ENCODE data around the gene LRRC10B. TPM values are rescaled to one million over a fixed set of nuclear protein-coding genes. Genes with fewer than 3 reads are reported as not detected.

Gene LRRC10B
- total RNA-seq, 2 donors from 2014 or later, result 3.0 to 4.2 TPM

- H3K4me1 ChIP-seq (ENCODE audit: control insufficient read depth in 1 of 2, low read depth in 2 of 2), result peaks cover 0 to 9% of the 10 kb centered on the region in 2 donors
- ATAC-seq (ENCODE audit: insufficient number of reproducible peaks, low FRiP score, low read depth) (no peak), DNase-seq (ENCODE audit: low spot score) (no peak)
- peaks cover 8% of the 10 kb centered on the region for H3K27me3 ChIP-seq (replicated peaks; ENCODE audit: insufficient read depth)
- no peaks in the 10 kb centered on the region for H3K36me3 ChIP-seq
- TF ChIP-seq CTCF (IDR thresholded peaks at IDR 0.05), result no peak
- no peaks in the 10 kb centered on the region for H3K9me3 ChIP-seq
- H3K4me3 ChIP-seq, result no peak overlapping the region
- no peak overlapping the region for H3K27ac ChIP-seq
Observed at GRCh38 chr11:61555051-61555969, 46.8 kb downstream of the LRRC10B start.

- ATAC-seq (ENCODE audit: insufficient number of reproducible peaks, low FRiP score, low read depth), result no peak
- H3K27me3 ChIP-seq (replicated peaks; ENCODE audit: insufficient read depth), result peaks cover 8% of the 10 kb centered on the region
Observed at GRCh38 chr11:61555978-61556377, 47.4 kb downstream of the LRRC10B start.

GRCh38 chr11:61556621-61557020 is 48.1 kb downstream of the LRRC10B start:
- Histone ChIP-seq H3K4me3 (no peak overlapping the region), H3K9me3 (no peaks in the 10 kb centered on the region)

More at GRCh38 chr11:61555978-61556377, 47.4 kb downstream of the LRRC10B start:
- no peak for DNase-seq (ENCODE audit: low spot score)
- Histone ChIP-seq H3K27ac (no peak overlapping the region), H3K4me1 (ENCODE audit: control insufficient read depth in 1 of 2, low read depth in 2 of 2) (peaks cover 0 to 9% of the 10 kb centered on the region in 2 donors), H3K36me3 (no peaks in the 10 kb centered on the region), H3K4me3 (no peak overlapping the region), H3K9me3 (no peaks in the 10 kb centered on the region)
- no peak for TF ChIP-seq CTCF (IDR thresholded peaks at IDR 0.05)

More at GRCh38 chr11:61556621-61557020, 48.1 kb downstream of the LRRC10B start:
- H3K27ac ChIP-seq, result no peak overlapping the region
- DNase-seq (ENCODE audit: low spot score) (no peak), ATAC-seq (ENCODE audit: insufficient number of reproducible peaks, low FRiP score, low read depth) (no peak)
- H3K27me3 ChIP-seq (replicated peaks; ENCODE audit: insufficient read depth), result peaks cover 8% of the 10 kb centered on the region
- no peak for TF ChIP-seq CTCF (IDR thresholded peaks at IDR 0.05)
- no peaks in the 10 kb centered on the region for H3K36me3 ChIP-seq
- peaks cover 0 to 6% of the 10 kb centered on the region in 2 donors for H3K4me1 ChIP-seq (ENCODE audit: control insufficient read depth in 1 of 2, low read depth in 2 of 2)

Other genes with a start within 250 kb of the LRRC10B start
- 1 to 10 TPM; 1.5 to 2.3 TPM for gene VWCE, start 213.4 kb upstream of the LRRC10B start, total RNA-seq
- gene DDB1, start 175.6 kb upstream of the LRRC10B start, total RNA-seq, result 100 to 1,000 TPM; 122 to 144 TPM
- 10 to 100 TPM; 22.5 to 29.2 TPM for gene TKFC, start 175.5 kb upstream of the LRRC10B start, total RNA-seq
- 10 to 100 TPM; 37.1 to 80.8 TPM for gene CYB561A3, start 146.9 kb upstream of the LRRC10B start, total RNA-seq
- 10 to 100 TPM; 49.7 to 63.5 TPM for gene TMEM138, start 146.4 kb upstream of the LRRC10B start, total RNA-seq
- gene TMEM216, start 116.2 kb upstream of the LRRC10B start, total RNA-seq, result 10 to 100 TPM in 1 of 2 donors, 1 to 10 TPM in 1; 5.6 to 13.0 TPM
- 10 to 100 TPM; 54.3 to 69.7 TPM for gene CPSF7, start 78.8 kb upstream of the LRRC10B start, total RNA-seq
- 10 to 100 TPM; 43.2 to 52.6 TPM for gene SDHAF2, start 78.6 kb upstream of the LRRC10B start, total RNA-seq
- 1 to 10 TPM in 1 of 2 donors, not detected in 1; 2.6 TPM for gene SYT7, start 72.3 kb downstream of the LRRC10B start, total RNA-seq
- 1 to 10 TPM; 1.2 to 1.4 TPM for gene DAGLA, start 171.6 kb downstream of the LRRC10B start, total RNA-seq
- 1 to 10 TPM in 1 of 2 donors, not detected in 1; 5.1 TPM for gene MYRF, start 243.9 kb downstream of the LRRC10B start, total RNA-seq

Data from thoracic aorta (tissue), 2 donors.